ENCODE data around the gene PRKN.

DNA sequence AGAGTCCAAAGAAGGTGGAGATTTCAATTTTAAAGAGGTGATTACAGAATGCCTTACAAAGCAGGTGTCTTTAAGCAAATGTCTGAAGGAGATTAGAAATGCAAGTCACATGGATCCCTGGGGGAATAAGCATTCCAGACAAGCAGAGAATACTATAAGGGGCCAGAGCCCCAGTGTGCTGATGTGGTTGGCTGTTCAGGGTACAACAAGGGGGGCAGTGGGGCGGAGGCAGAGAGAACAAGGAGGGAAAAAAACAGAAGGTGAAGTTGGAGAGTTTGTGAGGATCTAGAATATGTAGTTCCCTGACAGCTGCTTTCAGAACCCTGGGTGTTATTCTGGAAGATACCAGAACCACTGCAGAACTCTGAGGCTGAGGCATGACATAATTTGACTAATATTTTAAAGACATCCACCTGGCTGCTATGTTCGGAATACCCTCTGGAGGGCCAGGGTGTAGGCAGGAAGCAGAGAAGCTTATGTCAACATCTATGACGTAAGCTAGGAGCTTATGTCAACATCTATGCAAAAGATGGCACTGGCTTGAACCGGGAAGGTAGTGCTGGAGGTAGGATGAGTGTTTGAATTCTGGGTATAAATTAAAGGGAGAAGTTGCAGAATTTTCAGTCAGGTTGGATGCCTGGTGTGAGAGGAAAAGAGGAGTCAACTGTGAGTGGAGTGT lies 1177.5 kb downstream of the PRKN start:
- TF ChIP-seq, protein P1, sequence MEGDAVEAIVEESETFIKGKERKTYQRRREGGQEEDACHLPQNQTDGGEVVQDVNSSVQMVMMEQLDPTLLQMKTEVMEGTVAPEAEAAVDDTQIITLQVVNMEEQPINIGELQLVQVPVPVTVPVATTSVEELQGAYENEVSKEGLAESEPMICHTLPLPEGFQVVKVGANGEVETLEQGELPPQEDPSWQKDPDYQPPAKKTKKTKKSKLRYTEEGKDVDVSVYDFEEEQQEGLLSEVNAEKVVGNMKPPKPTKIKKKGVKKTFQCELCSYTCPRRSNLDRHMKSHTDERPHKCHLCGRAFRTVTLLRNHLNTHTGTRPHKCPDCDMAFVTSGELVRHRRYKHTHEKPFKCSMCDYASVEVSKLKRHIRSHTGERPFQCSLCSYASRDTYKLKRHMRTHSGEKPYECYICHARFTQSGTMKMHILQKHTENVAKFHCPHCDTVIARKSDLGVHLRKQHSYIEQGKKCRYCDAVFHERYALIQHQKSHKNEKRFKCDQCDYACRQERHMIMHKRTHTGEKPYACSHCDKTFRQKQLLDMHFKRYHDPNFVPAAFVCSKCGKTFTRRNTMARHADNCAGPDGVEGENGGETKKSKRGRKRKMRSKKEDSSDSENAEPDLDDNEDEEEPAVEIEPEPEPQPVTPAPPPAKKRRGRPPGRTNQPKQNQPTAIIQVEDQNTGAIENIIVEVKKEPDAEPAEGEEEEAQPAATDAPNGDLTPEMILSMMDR (IDR thresholded peaks at IDR 0.05) = no peak
- no peak for TF ChIP-seq POLR2AphosphoS5 (IDR thresholded peaks at IDR 0.05; ENCODE audit: low read depth, low read length)
- TF ChIP-seq SIN3A (IDR thresholded peaks at IDR 0.05; ENCODE audit: borderline replicate concordance, insufficient read depth, low read depth, low read length) = no peak
- TF ChIP-seq TCF7L2 (IDR thresholded peaks at IDR 0.05; ENCODE audit: low read depth, low read length) = no peak
